ENCODE results near the gene ARSJ. TPM values are rescaled to one million over a fixed set of nuclear protein-coding genes. Genes with fewer than 3 reads are reported as not detected.

ARSJ gene
- total RNA-seq, 1 donor, result 23.8 TPM

DNA sequence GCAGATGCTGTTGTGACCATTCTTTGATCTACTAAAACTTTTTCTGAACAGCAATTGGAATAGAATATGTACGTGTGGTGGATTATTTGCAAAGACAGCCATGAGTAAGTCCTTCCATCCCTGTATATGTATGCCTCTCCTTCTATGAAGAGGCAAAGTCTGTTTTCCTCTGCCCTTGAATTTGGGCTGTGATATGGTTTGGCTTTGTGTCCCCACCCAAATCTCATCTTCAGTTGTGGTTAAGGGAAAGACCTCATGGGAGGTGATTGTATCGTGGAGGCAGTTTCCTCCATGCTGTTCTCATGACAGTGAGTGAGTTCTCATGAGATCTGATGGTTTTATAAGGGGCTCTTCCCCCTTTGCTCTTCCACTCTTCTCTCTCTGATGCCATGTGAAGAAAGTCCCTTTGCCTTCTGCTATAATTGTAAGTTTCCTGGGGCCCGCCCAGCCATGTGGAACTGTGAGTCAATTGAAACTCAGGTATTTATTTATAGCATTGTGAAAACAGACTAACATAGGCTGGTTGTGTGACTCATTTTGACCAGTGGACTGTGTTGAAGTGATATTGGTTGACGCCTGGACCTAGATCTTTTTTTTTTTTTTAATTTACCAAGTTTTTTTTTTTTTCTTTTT is 109.6 kb downstream of the ARSJ start:
- DNase-seq (ENCODE audit: low read depth), result peak; percentile 54
- TF ChIP-seq, protein P1, sequence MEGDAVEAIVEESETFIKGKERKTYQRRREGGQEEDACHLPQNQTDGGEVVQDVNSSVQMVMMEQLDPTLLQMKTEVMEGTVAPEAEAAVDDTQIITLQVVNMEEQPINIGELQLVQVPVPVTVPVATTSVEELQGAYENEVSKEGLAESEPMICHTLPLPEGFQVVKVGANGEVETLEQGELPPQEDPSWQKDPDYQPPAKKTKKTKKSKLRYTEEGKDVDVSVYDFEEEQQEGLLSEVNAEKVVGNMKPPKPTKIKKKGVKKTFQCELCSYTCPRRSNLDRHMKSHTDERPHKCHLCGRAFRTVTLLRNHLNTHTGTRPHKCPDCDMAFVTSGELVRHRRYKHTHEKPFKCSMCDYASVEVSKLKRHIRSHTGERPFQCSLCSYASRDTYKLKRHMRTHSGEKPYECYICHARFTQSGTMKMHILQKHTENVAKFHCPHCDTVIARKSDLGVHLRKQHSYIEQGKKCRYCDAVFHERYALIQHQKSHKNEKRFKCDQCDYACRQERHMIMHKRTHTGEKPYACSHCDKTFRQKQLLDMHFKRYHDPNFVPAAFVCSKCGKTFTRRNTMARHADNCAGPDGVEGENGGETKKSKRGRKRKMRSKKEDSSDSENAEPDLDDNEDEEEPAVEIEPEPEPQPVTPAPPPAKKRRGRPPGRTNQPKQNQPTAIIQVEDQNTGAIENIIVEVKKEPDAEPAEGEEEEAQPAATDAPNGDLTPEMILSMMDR (IDR thresholded peaks at IDR 0.05; ENCODE audit: insufficient read depth, low read length), result no peak
- H3K4me3 ChIP-seq (ENCODE audit: low read depth, low read length), result no peak overlapping the region

DNA sequence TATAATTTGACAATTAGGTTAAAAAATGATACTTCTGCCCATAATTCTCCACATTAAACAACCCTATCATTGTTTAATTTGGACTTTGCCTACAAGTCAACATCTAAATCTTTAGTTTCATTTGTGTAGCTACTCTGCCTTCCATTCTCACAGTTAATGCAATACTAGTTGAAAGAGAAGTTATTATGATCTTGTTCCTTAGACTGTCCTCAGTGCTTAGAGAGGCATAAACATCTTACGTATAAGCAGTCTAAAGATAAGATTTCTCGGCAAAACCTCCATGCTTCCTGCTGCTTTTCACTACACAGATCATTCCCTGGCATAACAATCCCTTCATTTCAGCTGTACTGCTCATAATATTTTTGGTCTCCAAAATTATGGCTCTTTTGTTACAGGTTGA is 112.8 kb downstream of the ARSJ start:
- TF ChIP-seq, protein P1 (IDR thresholded peaks at IDR 0.05; ENCODE audit: insufficient read depth, low read length), result no peak
- DNase-seq (ENCODE audit: low read depth), result no peak
- no peak overlapping the region for H3K4me3 ChIP-seq (ENCODE audit: low read depth, low read length)

DNA sequence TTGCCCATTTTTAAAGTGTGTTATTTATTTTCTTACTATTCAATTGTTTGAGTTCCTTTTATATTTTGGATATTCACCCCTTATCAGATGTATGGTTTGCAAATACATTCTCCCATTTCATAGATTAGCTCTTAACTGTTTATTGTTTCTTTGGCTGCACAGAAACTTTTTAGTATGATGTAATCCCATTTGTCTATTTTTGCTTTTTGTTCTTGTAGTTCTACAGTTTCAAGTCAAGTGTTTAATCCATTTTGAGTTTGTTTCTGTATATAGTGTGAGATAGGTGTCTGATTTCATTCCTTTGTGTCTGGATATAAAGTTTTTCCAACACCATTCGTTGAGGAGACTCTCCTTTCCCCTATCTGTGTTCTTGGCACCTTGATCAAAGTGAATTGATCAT is 120.5 kb downstream of the ARSJ start:
- no peak for DNase-seq (ENCODE audit: low read depth)
- H3K4me3 ChIP-seq (ENCODE audit: low read depth, low read length), result no peak overlapping the region
- TF ChIP-seq, protein P1 (IDR thresholded peaks at IDR 0.05; ENCODE audit: insufficient read depth, low read length), result no peak

DNA sequence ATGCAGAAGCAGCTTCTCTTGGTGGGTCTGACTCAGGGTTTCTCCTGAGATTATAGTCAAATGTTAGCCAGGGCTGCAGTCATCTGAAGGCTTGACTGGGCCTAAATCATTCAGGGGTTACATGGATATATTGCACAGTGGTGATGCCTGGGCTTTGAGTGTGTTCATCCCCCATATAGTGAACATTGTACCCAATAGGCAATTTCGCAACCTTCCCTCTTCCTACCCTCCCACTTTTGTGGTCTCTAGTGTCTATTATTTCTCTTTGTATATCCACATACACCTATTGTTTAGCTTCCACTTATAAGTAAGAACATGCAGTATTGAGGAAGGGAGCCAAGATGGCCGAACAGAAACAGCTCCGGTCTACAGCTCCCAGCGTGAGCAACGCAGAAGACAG is 127.6 kb downstream of the ARSJ start:
- TF ChIP-seq, protein P1 (IDR thresholded peaks at IDR 0.05; ENCODE audit: insufficient read depth, low read length), result no peak
- H3K4me3 ChIP-seq (ENCODE audit: low read depth, low read length), result no peak overlapping the region
- peak; percentile 28 for DNase-seq (ENCODE audit: low read depth)

Other genes starting within 250 kb of the ARSJ start
- gene CAMK2D, start 217.9 kb downstream of the ARSJ start, total RNA-seq (ENCODE audit: low replicate concordance), result 276 and 378 TPM in 2 replicates